22Rv1 (cell line): ENCODE measurements around the gene WWTR1.
A peak's percentile ranks its signal among the peaks of the same experiment; 100 is the strongest.

Experiments used
- H3K27ac ChIP-seq: fragments of 450-650 bp; 2 replicates; pipeline ENCODE4 v1.5.1; 2017
- CTCF ChIP-seq: fragments of 450-650 bp; IDR thresholded peaks from 2 replicates; pipeline ENCODE4 v1.5.1; 2017; ENCODE audit warnings: mild to moderate bottlenecking
- ZFX ChIP-seq: fragments of 450-650 bp; IDR thresholded peaks from 2 replicates; pipeline ENCODE4 v1.6.1; 2017; ENCODE audit warnings: antibody characterized with exemption, borderline replicate concordance

Gene WWTR1

GRCh38 chr3:149495581-149496125 is 162.2 kb downstream of the WWTR1 start:
- H3K27ac ChIP-seq, result no peak overlapping the region
- no peak for TF ChIP-seq CTCF
- no peak for TF ChIP-seq ZFX

DNA sequence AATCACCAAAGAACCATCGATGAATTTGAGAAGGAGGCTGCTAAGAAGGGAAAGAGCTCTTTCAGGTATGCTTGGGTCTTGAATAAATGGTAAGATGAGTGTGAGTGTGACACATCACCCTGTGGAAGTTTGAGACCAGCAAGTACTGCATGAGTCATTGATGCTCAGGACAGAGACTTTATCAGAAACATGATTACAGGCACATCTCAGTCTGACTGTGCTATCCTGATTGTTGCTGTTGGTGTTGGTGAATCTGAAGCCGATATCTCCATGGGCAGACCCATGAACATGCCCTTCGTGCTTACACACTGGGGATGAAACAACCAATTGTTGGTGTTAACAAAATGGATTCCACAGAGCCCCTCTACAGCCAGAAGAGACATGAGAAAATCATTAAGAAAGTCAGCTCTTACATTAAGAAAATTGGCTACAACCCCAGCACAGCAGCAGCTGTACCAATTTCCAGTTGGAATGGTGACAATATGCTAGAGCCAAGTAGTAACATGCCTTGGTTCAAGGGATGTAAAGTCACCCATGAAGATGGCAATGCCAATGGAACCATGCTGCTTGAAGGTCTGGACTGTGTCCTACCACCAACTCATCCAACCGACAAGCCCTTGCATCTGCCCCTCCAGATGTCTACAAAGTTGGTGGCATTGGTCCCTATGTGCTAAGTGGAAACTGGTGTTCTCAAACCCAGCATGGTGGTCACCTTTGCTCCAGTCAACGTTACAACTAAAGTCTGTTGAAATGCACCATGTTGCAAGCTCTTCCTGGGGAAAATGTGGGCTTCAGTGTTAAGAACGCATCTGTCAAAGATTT is 162.9 kb downstream of the WWTR1 start:
- H3K27ac ChIP-seq, result no peak overlapping the region
- TF ChIP-seq ZFX, result no peak
- TF ChIP-seq CTCF, result no peak

DNA sequence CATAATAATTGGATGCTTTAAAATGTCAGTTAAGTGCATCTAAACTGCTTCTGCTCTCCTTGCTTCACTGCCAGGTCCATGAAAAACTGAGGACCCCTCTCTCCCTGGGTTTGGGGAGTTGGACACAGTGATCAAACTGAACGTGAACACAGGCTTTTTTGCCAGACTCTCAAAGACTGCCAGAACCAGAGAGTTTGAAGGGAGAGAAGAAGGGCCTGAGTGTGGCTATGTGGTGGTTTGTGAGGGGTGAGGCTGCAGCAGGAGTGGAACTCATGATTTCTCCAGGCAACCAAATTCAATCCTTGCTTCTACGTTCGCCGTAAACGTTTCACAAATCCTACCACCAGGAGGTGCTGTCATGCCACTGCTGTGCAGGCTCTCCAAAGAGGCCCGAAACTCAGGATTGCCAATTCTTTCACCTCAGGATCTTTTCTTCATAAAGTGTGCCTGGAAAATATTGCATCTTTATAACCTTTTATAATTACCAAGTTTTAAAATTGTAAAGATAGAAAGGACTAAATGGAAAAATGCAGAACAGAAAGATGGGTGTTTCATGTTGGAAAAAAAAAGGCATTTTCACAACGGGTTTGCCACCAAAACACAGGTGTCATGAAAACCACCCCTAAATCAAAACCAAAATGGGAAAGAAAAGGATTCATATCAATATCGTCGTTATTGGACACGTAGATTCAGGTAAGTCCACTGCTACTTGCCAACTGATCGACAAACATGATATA is 163.6 kb downstream of the WWTR1 start:
- H3K27ac ChIP-seq, result no peak overlapping the region
- TF ChIP-seq ZFX, result no peak
- TF ChIP-seq CTCF, result peak; percentile 96

- TF ChIP-seq ZFX, result no peak
- no peak for TF ChIP-seq CTCF
- no peak overlapping the region for H3K27ac ChIP-seq
Observed at GRCh38 chr3:149493315-149494021, 164.4 kb downstream of the WWTR1 start.

- no peak for TF ChIP-seq ZFX
- no peak for TF ChIP-seq CTCF
- H3K27ac ChIP-seq, result no peak overlapping the region
Observed at GRCh38 chr3:149490260-149490971, 167.4 kb downstream of the WWTR1 start.

GRCh38 chr3:149489060-149489690 is 168.7 kb downstream of the WWTR1 start:
- peak; percentile 73 for TF ChIP-seq CTCF
- TF ChIP-seq ZFX, result no peak
- H3K27ac ChIP-seq, result no peak overlapping the region
